ENCODE data around the gene LARGE1.

The LARGE1 gene

DNA sequence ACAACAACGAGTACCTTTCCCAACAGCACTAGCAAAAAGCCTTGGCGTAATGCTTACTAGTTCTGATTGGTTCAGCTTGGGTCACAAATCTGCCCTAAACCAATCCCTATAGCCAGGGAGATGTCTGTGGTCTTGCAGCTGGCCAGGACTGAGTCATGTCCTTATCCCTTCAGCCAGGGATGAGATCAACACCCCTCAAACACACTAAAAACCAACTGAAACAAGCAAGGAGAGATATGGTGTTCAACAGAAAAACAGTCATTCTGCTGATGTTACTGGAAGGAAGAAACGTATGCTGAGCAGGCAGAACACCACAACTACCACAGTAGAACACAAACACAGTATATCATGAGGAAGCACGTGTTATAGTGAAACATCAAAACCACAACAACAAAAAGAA is 375.6 kb downstream of the LARGE1 start:
- no peak for DNase-seq

- DNase-seq = no peak
Observed at GRCh38 chr22:33542722-33543121, 377.6 kb downstream of the LARGE1 start.

- no peak for DNase-seq
Observed at GRCh38 chr22:33542153-33542552, 378.1 kb downstream of the LARGE1 start.

DNA sequence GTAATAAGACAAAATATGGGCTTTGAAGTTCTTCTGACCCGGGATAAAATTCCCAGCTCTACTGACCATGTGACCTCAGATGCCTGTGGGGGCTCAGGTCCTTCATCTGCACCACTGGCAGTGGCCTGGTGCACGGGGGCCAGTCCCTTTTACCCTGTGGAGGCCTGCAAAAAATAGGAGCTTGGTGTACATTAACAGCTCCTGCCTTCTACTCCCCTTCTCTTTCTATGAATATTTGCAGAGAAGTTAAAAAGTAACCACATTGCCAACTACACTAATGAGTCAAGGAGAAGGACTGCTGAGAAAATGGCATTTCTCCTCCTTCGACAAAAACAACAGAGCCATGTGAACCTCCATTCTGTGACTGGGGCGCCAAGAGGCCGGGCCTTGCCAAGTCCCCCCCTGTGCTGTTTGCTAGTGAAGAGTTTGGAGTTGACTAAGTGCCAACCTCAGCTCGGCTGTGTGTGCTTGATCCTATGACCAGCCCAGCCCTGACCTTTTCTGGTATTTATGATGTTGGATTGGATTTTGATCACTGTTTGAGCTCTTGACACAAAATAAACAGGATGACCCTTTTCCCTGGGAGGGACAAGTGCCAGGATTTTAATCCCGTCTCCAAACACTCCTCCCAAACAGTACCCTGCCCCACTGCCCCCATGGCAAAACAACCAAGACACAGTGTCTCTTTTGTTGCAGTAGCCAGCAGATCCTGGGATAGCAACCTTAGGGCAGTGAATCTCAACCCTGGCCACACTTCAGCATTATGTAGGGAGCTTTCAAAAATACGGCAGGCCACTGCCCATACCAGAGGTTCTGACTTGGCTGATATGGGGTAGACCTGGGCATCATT is 380.1 kb downstream of the LARGE1 start:
- no peak for DNase-seq

- no peak for DNase-seq
Observed at GRCh38 chr22:33539202-33539901, 380.9 kb downstream of the LARGE1 start.

DNA sequence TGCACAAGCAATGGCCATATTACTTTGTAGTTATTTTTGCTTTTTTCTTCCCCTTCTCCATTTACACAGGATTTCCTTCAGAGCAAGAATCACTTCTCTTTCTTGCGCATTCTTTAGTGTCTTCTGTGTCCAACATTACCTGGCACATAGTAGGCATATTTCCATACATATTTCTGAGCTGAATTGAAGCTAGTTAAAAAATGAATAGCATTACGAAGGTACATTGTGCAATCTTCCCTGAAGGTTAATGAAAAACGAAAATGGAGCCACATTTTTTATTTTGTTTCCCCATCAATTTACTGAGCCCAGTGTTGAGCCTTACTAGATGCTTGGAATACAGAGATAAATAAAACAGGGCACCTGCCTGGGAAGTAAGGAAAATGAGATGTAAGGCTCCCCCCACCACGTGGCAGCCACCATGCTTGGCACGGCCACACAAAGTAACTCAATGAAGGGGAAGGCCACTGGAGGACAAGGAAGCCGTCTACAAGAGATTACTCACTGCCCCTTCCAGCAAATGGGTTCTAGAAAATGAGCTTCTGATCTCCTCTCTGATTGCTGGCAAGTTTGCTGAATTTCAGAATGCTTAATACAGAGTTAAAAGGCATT is 381.9 kb downstream of the LARGE1 start:
- DNase-seq = no peak

GRCh38 chr22:33537059-33537458 is 383.2 kb downstream of the LARGE1 start:
- no peak for DNase-seq

DNA sequence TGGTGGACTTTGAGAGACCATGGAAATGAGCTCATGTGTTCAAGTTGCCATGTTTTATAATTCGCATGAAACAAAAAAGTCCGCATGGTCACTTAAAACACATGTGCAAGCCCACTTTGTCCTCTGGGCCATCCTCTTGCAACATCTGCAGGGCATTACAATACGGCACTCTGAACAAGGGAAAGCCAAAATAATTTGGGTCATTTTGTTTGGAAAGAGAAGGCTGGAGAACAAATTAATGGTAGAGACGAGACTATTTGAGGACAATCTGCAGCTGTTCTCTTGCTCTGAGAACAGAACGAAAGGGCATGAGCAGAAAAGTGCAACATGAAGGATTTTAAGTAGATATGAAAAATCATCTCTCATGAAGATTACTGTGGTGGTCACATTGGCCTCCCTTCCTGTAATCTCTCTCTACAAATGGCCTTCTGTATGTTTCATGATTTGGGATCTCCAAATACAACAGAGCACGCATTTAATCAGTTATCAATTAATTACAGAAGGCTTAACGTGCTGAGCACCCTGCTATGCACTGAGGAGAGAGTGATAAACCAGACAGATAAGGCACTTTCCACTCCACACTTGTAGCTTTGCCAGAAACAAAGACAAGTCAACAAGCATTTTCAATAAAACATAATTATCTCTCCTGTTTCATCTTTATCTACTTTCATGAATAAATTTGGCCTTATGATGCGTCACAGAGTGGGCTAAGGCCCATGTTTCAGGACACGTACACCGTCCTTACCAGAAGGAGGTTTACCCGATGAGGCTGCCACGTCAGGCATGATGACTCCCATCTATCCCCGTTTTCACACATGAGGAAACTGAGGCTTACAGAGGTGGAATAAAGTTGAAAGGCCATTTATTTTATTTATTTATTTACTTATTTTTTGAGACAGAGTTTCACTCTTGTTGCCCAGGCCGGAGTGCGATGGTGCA is 384.1 kb downstream of the LARGE1 start:
- no peak for DNase-seq

GRCh38 chr22:33529424-33530113 is 390.7 kb downstream of the LARGE1 start:
- no peak for DNase-seq

DNA sequence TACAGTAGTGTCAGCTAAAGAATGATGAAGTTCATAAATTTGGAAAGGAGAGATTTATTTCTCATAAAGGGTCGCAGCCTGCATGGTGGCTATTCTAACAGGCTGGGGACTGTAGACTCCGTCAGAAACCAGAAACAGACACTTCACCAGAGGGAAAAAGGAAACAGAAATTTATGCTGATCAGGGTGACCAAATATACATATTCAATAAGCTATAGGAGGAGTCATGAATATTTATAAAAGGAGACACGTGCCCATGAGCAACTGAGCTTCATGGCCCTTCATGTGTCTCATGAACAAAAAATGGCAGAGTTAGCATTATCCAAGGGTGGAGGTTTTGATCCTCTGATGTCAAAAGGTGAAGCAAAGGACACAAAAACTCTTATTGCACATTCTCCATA is 392.1 kb downstream of the LARGE1 start:
- no peak for DNase-seq

DNA sequence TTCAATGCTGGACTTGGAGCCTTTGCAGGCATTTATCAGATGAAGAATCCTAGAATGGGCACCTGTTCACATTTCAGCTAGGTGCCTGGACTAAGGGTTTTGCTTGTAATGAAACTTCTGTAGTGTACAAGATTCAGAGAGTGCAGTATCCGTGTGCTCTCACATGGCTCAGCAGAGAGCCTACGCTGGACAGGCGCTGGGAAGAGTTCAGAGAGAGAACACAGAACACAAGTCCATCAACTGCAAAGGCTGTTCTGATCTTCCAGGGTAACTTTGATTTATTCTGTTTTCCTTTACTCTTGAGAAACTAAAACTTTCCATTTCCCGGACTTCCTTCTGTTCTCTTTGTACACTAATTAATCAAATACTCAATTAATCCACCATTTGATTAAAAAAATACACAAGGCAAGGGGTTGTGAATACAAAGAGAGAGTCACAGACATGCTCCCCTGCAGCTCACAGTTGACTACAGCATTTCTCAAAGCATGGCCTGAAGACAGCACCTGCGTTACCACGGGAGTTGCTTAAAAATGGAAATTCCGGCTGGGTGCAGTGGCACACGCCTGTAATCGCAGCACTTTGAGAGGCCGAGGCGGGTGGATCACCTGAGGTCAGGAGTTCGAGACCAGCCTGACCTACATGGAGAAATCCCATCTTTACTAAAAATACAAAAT is 393.7 kb downstream of the LARGE1 start:
- no peak for DNase-seq

GRCh38 chr22:33524511-33525260 is 395.6 kb downstream of the LARGE1 start:
- no peak for DNase-seq

DNA sequence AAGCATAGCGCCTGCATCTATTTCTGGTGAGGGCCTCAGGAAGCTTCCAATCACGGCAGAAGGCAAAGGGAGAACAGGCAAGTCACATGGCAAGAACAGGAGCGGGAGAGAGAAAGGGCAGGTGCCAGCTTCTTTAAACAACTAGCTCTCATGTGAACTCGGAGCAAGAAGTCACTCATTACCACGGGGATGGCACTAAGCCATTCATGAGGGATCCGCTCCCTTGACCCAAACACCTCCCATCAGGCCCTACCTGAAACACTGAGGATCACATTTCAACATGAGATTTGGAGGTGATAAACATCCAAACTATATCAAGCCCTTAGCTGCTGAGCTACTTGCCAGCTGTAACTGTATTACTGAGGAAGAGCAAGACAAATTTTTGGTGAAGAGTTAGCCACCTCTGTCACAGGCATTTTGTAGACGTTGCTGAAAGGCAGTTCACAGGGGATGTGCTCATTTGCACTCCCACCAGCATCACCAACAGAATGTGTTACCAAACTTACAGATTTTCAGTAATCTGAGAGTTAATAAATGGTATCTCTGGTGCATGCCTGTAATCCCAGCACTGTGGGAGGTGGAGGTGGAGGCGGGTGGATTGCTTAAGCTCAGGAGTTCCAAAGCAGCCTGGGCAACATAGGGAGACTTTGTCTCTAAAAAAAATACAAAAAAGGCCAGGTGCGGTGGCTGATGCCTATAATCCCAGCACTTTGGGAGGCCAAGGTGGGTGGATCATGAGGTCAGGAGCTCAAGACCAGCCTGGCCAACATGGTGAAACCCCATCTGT is 398.2 kb downstream of the LARGE1 start:
- no peak for DNase-seq

- no peak for DNase-seq
Observed at GRCh38 chr22:33520904-33521780, 399.1 kb downstream of the LARGE1 start.

GRCh38 chr22:33519974-33520903 is 400.0 kb downstream of the LARGE1 start:
- DNase-seq = no peak

DNA sequence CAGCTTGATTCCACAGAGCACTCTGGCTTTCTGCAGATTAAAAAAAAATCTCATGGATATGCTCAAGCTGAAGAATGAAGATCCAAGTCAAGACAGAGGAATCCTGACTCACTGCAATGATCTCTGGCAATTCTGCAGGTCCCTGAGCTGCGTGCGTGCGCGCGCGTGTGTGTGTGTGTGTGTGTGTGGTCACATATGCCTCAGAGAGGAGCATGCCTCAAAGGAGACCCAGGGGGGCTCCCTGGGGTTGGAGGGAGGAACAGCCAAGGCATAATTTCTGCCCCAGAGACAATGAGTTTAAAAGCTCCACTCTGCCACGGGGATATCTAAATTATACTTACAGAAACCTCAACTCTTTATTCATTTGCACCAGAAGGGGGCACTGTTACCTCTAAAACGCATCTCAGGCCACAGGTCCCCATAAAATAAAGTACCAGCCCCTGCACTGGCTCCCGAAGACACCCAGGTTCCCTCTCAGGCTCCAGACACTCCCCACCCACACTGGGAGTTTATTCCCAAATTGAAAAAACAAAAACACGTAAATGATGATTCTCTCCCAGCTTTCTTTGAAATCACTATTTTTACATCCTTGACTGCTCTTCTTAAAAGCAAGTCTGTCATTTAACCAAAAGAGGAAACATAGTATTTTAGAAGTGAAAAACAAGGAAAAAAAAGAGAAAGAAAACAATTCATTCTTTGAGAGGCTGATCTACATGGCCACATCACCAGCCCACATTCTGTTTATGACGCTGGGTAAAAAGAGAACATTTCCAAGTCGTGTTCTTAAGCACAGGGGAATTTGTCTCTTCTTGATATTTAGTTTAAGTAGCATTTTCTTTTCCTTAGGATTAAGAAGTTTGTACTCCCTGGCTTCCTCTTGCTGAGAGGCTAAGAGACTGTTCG is 401.0 kb downstream of the LARGE1 start:
- DNase-seq = no peak

DNA sequence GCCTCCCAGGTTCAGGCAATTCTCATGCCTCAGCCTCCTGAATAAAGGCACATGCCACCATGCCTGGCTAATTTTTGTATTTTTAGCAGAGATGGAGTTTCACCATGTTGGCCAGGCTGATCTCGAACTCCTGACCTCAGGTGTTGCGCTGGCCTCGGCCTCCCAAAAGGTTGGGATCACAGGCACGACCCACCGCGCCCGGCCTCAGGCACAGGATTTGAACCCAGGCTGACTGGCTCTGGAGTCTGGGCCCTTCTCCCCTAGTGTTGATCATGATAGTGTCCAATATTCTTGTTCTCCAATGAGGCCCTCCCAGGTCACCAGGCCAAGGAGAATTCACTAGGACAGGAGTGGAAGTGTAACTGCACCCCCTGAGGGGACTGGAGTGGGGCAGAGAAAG is 401.9 kb downstream of the LARGE1 start:
- no peak for DNase-seq

Measured in NK-92 treated with Interleukin-12 subunit alpha and Interleukin-12 subunit beta, amount 100 ng/mL, for 24 hours (cell line).